Stimulated activated CD8-positive, alpha-beta memory T cell treated with anti-CD3 and anti-CD28 coated beads, Interleukin-12 subunit alpha, Interleukin-12 subunit beta, amount 100 ng/mL, for 24 hours (primary cell): ENCODE measurements around the gene SRCIN1.
"Not testable (repeated sequence)": the region's sequence is repeated elsewhere in the genome, so short reads cannot be mapped to it uniquely, and the experiment has no call there.

Source experiments
- DNase-seq: peaks from one replicate; pipeline ENCODE4 v3.0.0-alpha.2; 2020; ENCODE audit errors: extremely low read depth

Gene SRCIN1

GRCh38 chr17:38482039-38482699 is 123.6 kb downstream of the SRCIN1 start:
- not testable (repeated sequence) for DNase-seq
